Measurements from ENCODE around the gene DUOX2. TPM values are rescaled to one million over a fixed set of nuclear protein-coding genes. Genes with fewer than 3 reads are reported as not detected.

The DUOX2 gene
- total and polyA plus RNA-seq, 4 donors = 1.0 to 3.8 (median 2.1) TPM

- no peak overlapping the region for H3K27ac ChIP-seq (ENCODE audit: low read depth in 1 of 2, low read length in 1 of 2)
- no peak for DNase-seq
- peaks cover 0 to 7% (median 0%) of the 10 kb centered on the region in 4 donors for H3K36me3 ChIP-seq (ENCODE audit: control insufficient read depth in 4 of 4, insufficient read depth in 4 of 4, low read length in 4 of 4)
- peaks cover 0 to 4% (median 0%) of the 10 kb centered on the region in 4 donors for H3K9me3 ChIP-seq (ENCODE audit: control insufficient read depth in 4 of 4, insufficient read depth in 3 of 4, low read length in 3 of 4)
- H3K4me3 ChIP-seq = no peak overlapping the region
- ATAC-seq (ENCODE audit: insufficient read depth, low FRiP score) = peak; percentile 82
- peaks cover 0 to 12% (median 0%) of the 10 kb centered on the region in 5 donors for H3K4me1 ChIP-seq (ENCODE audit: control insufficient read depth in 5 of 5, insufficient read depth in 5 of 5, low read length in 5 of 5)
- no peak overlapping the region for H3K9ac ChIP-seq (ENCODE audit: insufficient read depth in 1 of 2, low read length in 2 of 2)
- 73 to 92% methylated on average over 6 of the region's 6 CpGs for WGBS, 2 donors
- H3K27me3 ChIP-seq (ENCODE audit: control insufficient read depth in 3 of 3, insufficient read depth in 3 of 3, low read length in 2 of 3) = peaks cover 0 to 20% (median 18%) of the 10 kb centered on the region in 3 donors
- TF ChIP-seq CTCF (IDR thresholded peaks at IDR 0.05; ENCODE audit: control extremely low read depth, extremely low read depth) = no peak
Measured at GRCh38 chr15:45139770-45140169, 25.8 kb upstream of the DUOX2 start.

GRCh38 chr15:45138814-45139765, 25.1 kb upstream of the DUOX2 start:
- no peak overlapping the region for H3K9ac ChIP-seq (ENCODE audit: insufficient read depth in 1 of 2, low read length in 2 of 2)
- TF ChIP-seq CTCF (IDR thresholded peaks at IDR 0.05; ENCODE audit: control extremely low read depth, extremely low read depth) = no peak
- no peak overlapping the region for H3K4me3 ChIP-seq
- ATAC-seq (ENCODE audit: insufficient read depth, low FRiP score) (no peak), DNase-seq (no peak)
- peaks cover 0 to 4% (median 0%) of the 10 kb centered on the region in 4 donors for H3K9me3 ChIP-seq (ENCODE audit: control insufficient read depth in 4 of 4, insufficient read depth in 3 of 4, low read length in 3 of 4)
- peaks cover 0 to 7% (median 0%) of the 10 kb centered on the region in 4 donors for H3K36me3 ChIP-seq (ENCODE audit: control insufficient read depth in 4 of 4, insufficient read depth in 4 of 4, low read length in 4 of 4)
- 68 to 80% methylated on average over 12 of the region's 12 CpGs for WGBS, 2 donors
- peaks cover 0 to 27% (median 24%) of the 10 kb centered on the region in 3 donors for H3K27me3 ChIP-seq (ENCODE audit: control insufficient read depth in 3 of 3, insufficient read depth in 3 of 3, low read length in 2 of 3)
- peak overlapping the region in 1 of 2 donors; percentile 4 for H3K27ac ChIP-seq (ENCODE audit: low read depth in 1 of 2, low read length in 1 of 2)
- peaks cover 0 to 15% (median 0%) of the 10 kb centered on the region in 5 donors for H3K4me1 ChIP-seq (ENCODE audit: control insufficient read depth in 5 of 5, insufficient read depth in 5 of 5, low read length in 5 of 5)

GRCh38 chr15:45137703-45138102, 23.7 kb upstream of the DUOX2 start:
- ATAC-seq (ENCODE audit: insufficient read depth, low FRiP score) = no peak

More at GRCh38 chr15:45137703-45138102, 23.7 kb upstream of the DUOX2 start:
- peaks cover 0 to 13% (median 0%) of the 10 kb centered on the region in 5 donors for H3K4me1 ChIP-seq (ENCODE audit: control insufficient read depth in 5 of 5, insufficient read depth in 5 of 5, low read length in 5 of 5)
- H3K4me3 ChIP-seq = no peak overlapping the region
- peaks cover 0 to 2% (median 0%) of the 10 kb centered on the region in 4 donors for H3K36me3 ChIP-seq (ENCODE audit: control insufficient read depth in 4 of 4, insufficient read depth in 4 of 4, low read length in 4 of 4)
- H3K9ac ChIP-seq (ENCODE audit: insufficient read depth in 1 of 2, low read length in 2 of 2) = no peak overlapping the region
- H3K27me3 ChIP-seq (ENCODE audit: control insufficient read depth in 3 of 3, insufficient read depth in 3 of 3, low read length in 2 of 3) = peaks cover 0 to 32% (median 27%) of the 10 kb centered on the region in 3 donors
- no peak for TF ChIP-seq CTCF (IDR thresholded peaks at IDR 0.05; ENCODE audit: control extremely low read depth, extremely low read depth)
- peaks cover 0 to 4% (median 0%) of the 10 kb centered on the region in 4 donors for H3K9me3 ChIP-seq (ENCODE audit: control insufficient read depth in 4 of 4, insufficient read depth in 3 of 4, low read length in 3 of 4)
- WGBS, 2 donors = 81 to 84% methylated on average over 8 of the region's 8 CpGs
- H3K27ac ChIP-seq (ENCODE audit: low read depth in 1 of 2, low read length in 1 of 2) = peak overlapping the region in 1 of 2 donors; percentile 20
- DNase-seq = no peak
